GM21381 (cell line): ENCODE measurements around the gene AIFM3.
"Not testable (repeated sequence)": the region's sequence is repeated elsewhere in the genome, so short reads cannot be mapped to it uniquely, and the experiment has no call there.

Experiments
- ATAC-seq: cut with Tn5 transposase; IDR thresholded peaks from one replicate; pipeline ENCODE4 v1.9.1; 2021; ENCODE audit warnings: mild to moderate bottlenecking, moderate library complexity; ENCODE audit not compliant: unreplicated experiment

The AIFM3 gene

GRCh38 chr22:20957683-20958431, 9.2 kb upstream of the AIFM3 start:
- ATAC-seq = no peak

- ATAC-seq = no peak
Observed at GRCh38 chr22:20959578-20960461, 7.2 kb upstream of the AIFM3 start.

- no peak for ATAC-seq
Observed at GRCh38 chr22:20960609-20961008, 6.4 kb upstream of the AIFM3 start.

GRCh38 chr22:20962491-20962945, 4.5 kb upstream of the AIFM3 start:
- ATAC-seq = no peak

GRCh38 chr22:20963201-20964052, 3.6 kb upstream of the AIFM3 start:
- no peak for ATAC-seq

GRCh38 chr22:20964090-20964798, 2.8 kb upstream of the AIFM3 start:
- no peak for ATAC-seq

- ATAC-seq = no peak
Observed at GRCh38 chr22:20964799-20965103, 2.3 kb upstream of the AIFM3 start.

GRCh38 chr22:20965104-20965887, 1.8 kb upstream of the AIFM3 start:
- ATAC-seq = no peak

- no peak for ATAC-seq
Observed at GRCh38 chr22:20965888-20966855, 883 bp upstream of the AIFM3 start.

- no peak for ATAC-seq
Observed at GRCh38 chr22:20967697-20968211, 699 bp downstream of the AIFM3 start.

GRCh38 chr22:20968281-20968977, 1.4 kb downstream of the AIFM3 start:
- ATAC-seq = no peak

- no peak for ATAC-seq
Observed at GRCh38 chr22:20970939-20971657, 4.0 kb downstream of the AIFM3 start.

- ATAC-seq = not testable (repeated sequence)
Observed at GRCh38 chr22:20972014-20972694, 5.1 kb downstream of the AIFM3 start.

- no peak for ATAC-seq
Observed at GRCh38 chr22:20972933-20973577, 6.0 kb downstream of the AIFM3 start.

GRCh38 chr22:20973634-20974286, 6.7 kb downstream of the AIFM3 start:
- ATAC-seq = no peak
